GM03348 (cell line): Measurements from ENCODE around the gene SERPINC1.
"Not testable (repeated sequence)": the region's sequence is repeated elsewhere in the genome, so short reads cannot be mapped to it uniquely, and the experiment has no call there.

Source experiments
- DNase-seq: peaks from one replicate; pipeline ENCODE4 v3.0.0; 2012; ENCODE audit warnings: low spot score

SERPINC1 gene

DNA sequence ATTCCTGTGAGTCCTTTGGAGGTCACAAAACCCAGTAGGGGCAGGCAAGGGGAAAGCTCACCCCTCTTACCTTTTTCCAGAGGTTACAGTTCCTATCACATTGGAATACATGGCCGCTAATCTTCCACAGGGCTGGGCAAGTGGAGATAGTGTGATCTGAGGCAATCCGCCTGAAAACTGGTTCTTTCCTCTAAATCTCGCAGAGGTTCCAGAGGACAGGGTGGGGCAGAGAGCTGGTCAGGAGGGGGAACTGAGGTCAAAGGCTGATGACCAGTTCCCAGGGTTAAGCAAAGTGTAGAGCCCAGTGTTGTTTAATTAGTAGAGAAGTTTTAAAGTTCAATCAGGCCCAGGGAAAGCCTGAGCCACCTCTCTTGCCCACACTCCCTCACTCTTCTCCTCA lies at the start of gene SERPINC1:
Gene SERPINC1, minus strand, starts transcription at position 179 of the 400 bp plus-strand sequence. Its CDS starts 68 bp downstream, at position 111.
- no peak for DNase-seq

DNA sequence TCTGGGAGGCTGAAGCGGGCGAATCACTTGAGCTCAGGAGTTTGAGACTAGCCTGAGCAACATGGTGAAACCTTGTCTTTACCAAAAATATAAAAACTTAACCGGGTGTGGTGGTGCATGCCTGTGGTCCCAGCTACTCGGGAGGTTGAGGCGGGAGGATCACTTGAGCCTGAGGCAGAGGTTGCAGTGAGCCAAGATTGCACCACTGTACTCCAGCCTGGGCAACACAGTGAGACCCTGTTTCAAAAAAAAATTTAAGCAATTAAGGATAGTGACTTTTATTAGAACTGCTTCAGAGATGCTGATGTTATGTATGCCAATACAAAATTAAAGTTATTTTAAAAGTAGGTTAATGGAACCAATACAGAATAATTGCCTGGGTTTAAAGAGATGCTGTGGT lies 48.8 kb upstream of the SERPINC1 start:
- not testable (repeated sequence) for DNase-seq

DNA sequence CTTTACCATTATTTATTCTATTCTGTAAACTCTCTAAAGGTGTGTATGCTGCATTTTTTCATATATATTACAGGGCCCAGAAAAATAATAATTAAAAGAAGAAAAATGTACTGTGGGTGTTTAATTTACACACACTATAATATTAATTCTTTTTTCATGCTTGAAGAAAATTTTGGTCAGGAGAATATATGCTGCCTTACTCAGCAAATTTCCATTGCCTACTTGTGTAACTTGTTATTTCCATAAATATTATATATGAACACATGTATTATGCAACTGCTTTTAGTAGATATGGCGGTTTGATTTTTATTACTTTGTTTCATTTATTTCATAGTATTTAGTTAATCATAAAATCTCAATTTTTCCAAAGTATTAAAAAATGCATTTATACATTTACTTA lies 46.4 kb upstream of the SERPINC1 start:
- no peak for DNase-seq

DNA sequence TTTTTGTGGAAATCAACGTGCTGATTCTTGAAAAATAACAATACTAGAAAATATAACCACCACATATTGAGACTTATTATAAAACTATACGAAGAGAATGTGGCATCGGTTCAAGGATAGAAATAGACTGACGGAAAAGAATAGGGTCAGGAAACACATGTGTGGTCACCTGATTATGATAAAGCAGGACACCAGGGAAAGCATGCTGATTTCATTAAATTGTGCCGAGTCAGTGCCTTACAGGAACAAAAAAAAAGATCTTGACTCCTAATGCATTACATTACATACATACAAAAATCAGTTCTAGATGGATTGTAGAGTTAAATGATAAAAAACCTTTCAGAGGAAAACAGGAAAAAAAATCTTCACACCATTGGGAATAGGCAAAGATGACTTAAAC lies 43.5 kb upstream of the SERPINC1 start:
- DNase-seq = no peak

DNA sequence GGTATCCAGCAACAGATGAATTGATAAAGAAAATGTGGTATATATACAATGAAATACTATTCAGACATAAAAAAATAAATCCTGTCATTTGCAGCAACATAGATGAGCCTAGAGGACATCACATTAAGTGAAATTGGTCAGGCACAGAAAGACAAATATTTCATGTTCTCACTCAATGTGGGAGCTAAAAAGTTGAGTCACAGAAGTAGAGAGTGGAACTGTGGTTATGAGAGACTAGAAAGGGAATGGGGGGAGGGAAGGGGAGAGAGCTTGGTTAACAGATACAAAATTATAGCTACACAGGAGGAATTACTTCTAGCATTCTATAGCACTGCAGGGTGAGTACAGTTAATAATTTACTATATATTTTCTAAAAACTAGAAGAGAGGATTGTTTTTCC lies 37.1 kb upstream of the SERPINC1 start:
- DNase-seq = peak; percentile 15

DNA sequence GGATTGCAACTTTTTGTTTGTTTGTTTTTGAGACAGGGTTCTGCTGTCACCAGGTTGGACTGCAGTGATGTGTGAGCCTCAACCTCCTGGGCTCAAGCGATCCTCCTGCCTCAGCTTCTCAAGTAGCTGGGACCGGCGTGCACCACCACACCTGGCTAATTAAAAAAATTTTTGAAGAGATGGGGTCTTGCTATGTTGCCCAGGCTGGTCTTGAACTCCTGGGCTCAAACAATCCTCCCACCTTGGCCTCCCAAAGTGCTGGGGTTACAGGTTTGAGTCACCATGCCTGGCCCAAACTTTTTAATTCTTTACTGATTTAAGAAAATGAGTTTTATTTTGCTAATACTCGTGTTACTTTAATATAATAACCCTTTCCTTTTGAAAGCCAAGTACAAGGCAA lies 31.5 kb upstream of the SERPINC1 start:
- no peak for DNase-seq

DNA sequence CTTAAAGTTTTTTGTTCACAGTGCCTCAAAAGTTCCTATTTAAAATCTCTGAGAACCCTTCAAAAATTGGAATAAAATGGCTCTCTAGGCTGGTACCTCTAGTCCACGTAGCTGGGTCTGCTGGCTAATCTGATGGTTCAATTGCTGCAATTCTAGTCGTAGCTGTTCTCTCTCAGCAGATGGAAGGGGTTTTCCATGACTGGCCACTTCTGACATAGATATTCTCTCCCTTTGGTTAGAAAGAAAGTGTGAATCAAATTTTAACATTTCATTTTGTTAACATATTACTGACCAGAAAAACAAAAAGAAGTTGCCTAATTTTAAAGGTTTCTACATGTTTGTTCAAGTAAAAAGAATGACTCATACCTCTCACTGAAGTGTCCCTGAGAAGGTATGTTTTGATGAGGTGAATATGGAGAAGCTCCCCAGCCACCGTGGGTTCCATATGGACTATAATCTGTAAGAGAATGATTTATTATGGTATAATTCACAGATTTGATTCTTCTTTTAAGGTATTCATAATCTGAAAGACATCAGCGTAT lies 29.3 kb upstream of the SERPINC1 start:
- DNase-seq = no peak

DNA sequence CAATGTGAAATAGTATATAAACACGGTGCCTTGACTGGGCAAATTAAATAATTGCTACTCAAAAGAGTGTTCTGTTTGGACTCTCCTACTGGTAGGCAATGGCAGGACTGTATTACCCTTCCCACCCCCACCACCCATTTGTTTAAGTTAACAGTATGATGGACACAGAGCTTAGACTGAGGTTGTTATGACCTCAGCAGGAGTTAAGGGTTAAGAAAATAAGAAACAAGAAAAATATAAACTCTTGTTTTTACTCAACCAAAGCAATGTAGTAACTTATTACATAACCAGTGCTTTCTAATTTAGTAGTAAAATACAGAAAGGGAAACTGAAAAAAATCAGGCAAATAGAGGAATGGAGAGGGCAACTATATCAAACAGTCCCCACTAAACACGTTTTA lies 19.9 kb upstream of the SERPINC1 start:
- DNase-seq = no peak

DNA sequence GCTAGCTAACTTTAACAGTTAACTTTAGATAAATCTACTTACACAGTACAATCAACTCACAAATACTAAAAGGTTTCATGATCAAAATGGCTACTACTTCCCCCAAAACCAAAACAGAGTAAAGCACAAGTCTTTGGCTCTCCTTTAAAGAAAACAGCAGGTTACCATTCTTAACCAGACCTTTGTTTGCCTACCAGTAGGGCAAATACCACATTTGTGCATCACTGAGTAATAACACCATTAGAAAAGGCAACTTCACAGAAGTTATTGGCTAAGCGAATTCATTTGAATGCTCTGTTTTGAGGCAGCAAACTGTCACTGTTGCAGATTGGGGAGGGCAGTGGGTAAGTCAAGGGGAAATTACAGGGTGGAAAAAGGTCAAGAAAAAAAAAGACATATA lies 17.3 kb upstream of the SERPINC1 start:
- no peak for DNase-seq

DNA sequence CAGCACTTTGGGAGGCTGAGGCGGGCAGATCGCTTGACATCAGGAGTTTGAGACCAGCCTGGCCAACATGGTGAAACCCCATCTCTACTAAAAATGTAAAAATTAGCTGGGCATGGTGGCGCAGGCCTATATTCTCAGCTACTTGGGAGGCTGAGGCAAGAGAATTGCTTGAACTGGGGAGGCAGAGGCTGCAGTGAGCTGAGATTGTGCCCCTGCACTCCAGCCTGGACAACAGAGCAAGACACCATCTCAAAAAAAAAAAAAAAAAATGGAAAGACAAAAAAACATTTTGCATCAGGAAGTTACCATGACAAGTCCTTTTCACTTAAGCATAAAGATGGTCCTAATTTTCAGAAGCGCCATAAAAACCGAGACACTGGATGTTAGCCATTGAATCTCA lies 13.4 kb upstream of the SERPINC1 start:
- DNase-seq = not testable (repeated sequence)

DNA sequence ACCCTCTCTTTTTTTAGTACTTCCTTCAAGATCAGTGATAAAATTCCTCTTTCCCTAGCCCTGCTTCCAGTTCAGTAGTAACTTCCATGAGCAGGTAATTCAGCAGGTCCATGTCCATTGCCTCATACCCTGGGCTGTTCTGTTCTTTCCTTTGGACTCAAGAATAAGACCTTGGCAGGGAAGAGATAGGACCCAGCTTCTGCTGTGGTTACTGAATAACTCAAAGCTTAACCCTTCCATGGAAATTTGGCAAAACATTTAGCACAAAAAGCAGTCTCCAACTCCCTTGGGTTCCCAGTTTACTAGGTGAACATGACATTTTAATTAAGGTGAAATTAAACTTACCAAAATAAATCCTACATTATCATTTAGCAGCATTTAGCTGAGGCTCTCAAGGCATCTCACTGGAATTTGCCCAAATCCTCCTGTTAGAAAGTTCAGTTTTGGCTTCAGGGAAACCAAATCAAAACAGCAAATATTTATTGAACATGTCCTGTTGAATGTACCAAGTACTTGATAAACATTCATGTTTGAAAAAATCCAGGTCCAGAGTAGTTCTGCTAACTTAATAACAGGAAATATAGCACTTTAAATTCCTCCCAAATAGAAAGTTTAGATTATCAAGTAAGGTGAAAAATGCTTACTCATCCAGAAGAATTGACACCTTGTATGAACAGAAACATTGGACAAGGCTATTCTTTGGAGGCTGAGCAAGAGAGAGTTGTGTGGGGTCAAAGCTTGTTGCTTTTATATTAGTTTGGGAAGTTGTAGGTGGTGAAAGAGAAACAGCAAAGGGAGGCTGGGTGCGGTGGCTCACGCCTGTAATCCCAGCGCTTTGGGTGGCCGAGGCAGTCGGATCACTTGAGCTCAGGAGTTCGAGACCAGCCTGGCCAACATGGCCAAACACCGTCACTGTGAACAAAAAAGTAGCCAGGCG lies 8.4 kb upstream of the SERPINC1 start:
- no peak for DNase-seq

DNA sequence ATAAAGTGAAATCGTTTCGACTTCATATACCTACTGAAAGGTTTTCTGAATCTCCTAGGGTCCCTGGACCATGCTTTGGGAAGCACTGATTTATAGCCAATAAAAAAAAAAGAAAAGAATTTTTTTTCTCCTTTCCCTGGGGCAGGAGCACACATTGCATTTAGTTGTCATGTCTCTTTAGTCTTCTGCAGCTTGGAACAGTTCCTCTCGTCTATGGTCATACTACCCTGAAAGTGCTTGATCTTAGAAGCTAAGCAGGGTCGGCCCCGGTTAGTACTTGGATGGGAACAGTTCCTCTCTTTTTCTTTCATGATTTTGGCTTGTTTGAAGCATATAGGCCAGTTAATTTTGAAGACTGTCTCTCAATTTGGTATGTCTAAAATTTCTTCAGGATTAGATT lies 3.7 kb upstream of the SERPINC1 start:
- DNase-seq = no peak

DNA sequence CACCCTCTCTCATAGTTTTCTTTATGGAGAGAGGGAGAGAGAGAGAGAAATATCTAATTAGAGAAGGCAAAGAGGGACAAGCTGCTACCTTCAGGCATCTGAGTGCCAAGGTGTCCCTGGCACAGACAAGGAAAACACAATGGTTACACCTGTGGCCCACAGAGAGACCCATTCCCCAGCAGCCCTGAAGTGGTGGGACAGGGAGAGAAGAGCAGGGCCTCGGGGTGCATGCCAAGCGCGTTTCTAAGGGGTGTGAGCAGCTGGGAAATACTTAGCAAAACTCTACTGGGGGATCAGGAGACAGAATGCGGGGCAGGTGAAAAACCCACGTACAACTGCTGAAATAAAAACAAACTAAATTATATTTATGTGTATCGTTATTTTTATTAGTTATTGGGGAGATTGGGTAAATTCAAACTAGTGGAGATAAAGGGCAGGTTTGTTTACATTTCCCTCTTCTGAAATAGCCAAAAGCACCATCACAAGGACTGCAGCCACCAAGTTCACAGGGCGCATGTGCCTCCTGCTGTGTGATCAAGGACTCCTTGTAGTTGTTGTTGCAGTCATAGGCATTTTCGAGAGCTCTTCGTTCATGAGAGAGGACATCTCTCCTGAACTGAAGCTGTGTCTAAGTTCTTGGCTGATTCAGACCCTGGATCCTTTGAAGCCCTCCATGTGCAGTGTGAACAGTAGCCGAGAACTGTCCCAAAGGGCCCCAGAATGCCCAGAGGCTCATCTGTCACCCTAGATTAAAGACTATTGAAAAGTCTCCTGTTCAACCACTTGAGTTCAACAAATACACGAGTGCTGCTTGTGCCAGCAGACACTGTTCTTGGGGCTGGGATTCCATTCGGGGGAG lies 737 bp upstream of the SERPINC1 start:
- no peak for DNase-seq

DNA sequence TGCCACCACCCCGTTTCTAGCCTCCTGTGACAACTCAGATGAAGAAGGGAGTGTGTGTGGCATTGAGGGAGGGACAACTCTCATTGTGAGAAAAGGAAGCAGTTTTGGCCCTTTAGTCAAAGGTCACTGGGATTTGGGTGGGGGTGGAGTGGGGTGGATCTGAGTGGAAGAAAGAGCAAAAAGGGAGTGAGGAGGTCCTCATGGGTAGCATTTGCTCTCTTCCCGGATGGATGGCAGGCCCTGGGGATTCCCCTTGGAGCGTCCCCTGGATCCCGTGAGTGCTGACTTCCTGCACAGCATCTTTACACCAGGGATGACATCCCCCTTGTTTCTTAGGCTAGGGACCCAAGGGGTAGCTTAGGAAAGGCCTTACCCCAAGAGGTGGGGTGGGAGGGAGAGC lies 460 bp downstream of the SERPINC1 start:
- DNase-seq = no peak

DNA sequence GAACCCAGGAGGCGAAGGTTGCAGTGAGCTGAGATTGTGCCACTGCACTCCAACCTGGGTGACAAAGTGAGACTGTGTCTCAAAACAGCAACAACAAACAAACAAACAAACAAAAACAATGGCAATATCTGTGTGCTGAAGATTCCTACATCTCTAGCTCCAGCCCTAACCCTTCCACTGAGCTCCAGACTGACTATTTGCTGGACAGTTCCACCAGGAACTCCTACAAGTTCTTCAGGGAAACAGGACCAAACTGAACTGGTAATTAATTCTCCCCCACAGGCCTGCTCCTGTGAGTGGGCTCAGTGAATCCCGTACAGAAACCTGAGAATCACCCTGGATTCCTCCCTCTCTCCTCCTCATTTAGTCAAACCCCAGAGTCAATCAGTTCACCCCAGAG lies 1.5 kb downstream of the SERPINC1 start:
- DNase-seq = no peak

DNA sequence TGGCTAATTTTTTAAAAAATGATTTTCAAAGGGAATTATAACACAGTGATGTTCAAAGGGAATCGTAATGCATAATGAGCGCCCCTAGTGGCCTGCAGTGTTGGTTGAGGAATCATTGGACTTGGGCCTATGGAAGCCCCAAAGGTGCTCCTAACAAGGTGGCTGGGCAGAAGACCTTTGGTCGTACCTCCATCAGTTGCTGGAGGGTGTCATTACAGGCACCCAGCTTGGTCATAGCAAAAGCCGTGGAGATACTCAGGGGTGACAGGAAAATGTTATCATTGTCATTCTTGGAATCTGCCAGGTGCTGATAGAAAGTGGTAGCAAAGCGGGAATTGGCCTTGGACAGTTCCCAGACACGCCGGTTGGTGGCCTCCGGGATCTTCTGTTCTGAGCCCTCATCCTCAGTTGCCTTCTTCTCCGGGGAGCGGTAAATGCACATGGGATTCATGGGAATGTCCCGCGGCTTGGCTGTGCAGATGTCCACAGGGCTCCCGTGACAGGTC lies 2.7 kb downstream of the SERPINC1 start:
- peak; percentile 27 for DNase-seq

DNA sequence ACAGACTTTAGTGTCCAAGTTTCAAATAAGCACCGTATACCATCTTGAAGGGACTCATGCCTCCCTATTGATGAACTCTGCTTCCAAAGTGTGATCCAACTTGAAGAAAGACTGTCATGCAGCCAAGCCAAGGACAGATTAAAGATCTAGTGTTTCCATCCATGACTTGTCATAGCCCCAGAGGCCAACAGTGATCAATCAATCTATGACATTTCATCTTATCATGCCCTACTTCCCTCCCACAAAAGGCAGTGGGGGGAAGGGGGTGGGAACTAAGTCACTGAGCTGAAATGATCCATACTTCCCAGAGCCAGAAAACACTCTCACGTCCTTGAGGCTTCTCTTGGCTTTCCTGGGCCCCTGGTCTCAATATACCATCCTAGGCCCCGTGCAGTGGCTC lies 4.0 kb downstream of the SERPINC1 start:
- DNase-seq = no peak

DNA sequence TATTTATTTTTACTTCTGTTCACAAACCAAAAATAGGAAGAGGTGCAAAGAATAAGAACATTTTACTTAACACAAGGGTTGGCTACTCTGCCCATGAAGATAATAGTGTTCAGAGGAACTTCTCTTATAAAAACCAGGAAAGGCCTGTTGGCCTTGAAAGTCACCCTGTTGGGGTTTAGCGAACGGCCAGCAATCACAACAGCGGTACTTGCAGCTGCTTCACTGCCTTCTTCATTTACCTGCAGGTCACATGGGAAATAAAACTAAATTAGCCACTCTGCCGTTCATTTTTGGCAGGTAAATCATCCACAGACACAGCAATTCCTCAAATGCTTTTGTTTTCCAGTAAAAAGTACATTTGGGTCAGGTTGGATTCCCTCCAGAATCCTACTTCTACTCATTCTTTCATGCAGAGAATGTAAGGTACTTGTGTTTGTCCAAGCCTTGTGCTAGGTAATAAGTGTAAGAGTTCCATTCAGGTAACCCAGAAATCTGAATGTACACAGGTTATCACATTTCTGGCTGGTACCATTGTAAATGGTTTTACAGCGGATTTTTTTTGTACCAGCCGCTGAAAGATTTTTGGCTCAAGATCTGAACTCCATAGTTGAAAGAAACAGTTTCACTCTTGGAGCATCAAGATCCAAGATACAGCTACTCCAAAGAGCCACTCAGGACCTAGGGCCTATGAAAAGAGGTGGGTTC lies 13.1 kb downstream of the SERPINC1 start:
- no peak for DNase-seq

DNA sequence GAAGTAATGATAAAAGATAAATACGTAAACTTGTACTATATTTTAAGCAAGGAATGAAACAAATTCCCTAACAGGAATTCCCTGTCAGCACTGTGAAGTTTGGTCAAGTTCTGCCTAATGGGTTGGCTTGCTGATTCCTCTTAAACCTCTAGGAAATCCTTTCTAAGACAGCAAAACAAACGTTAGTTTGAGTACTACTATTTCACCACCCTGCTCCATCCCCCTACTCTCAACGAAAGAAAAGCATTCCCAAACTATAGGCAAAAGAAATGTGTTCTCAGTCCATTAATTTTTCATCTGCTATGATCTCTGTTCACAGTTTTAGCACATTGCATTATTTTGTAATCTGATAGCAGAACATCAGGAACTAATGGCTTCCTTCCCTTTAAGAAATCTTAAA lies 16.1 kb downstream of the SERPINC1 start:
- DNase-seq = no peak

DNA sequence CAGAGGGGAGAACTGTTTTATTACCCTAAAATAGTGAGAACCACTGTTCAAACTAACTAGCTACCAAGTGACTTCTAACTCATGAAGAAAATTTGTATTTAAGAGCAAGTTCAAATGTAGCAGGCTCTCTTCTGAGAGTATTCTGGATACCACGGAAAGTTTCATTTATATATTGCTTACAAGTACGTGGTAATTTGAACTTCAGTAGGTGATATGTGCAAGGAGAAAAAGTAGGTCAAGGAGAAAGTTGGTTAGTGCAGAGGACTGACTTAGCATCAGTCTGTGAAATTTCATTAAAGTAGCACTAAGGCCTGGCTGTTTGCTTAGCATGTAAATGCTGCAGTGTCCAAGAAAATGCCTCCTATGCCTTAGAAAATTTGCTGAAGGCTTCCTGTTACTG lies 16.7 kb downstream of the SERPINC1 start:
- DNase-seq = no peak

DNA sequence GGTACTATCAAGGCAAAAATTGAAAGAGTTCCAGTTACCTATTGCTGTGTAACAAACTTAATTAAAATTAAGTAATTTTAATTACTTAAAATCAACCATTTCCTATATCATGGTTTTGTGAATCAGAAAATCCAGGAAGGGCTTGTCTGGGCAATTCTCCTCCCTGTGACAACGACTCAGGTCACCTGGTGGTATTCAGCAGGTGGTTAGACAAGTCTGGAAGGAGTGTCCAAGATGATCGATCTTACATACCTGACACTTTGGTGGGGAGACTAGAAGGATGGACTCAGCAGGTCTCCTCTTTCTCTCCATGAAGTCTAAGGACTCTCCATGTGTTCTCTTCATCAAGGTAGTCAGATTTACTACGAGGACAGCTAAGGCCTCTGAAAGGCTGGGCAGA lies 22.9 kb downstream of the SERPINC1 start:
- DNase-seq = no peak

DNA sequence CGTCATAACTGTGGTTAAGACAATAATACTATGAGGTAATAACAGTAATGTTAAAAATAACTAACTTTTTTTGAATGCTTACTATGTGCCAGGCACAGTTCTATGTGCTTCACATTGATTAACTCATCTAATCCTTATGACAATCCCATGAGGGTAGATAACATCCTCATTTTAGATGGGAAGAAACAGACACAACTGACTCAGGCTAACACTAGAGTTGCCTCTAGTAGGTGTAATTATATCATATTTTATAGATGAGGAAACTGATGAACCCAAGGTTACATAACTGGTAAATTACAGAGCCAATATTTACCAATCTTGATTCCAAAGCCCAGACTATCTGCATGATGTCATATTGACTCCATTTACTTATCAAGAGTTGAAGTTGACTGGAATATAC lies 23.5 kb downstream of the SERPINC1 start:
- no peak for DNase-seq
